OCI-M2 (cell line): ENCODE data around the gene FOXN1.
"Not testable (repeated sequence)": the region's sequence is repeated elsewhere in the genome, so short reads cannot be mapped to it uniquely, and the experiment has no call there.

ENCODE experiments used
- DNase-seq: peaks from one replicate; lab custom pipeline; 2025; ENCODE audit not compliant: unreplicated experiment; lab: John Stamatoyannopoulos, UW

Gene FOXN1

GRCh38 chr17:28505986-28506665 is at the start of gene FOXN1:
Gene FOXN1, plus strand, starts transcription at chr17:28506348. Its CDS starts 17,622 bp downstream, at chr17:28523970.
- no peak for DNase-seq

- no peak for DNase-seq
These were observed 48.3 kb upstream of the FOXN1 start for GRCh38 chr17:28457890-28458289.

- not testable (repeated sequence) for DNase-seq
These were observed 47.3 kb upstream of the FOXN1 start for GRCh38 chr17:28458881-28459280.

GRCh38 chr17:28460901-28461300 is 45.2 kb upstream of the FOXN1 start:
- DNase-seq, result no peak

- no peak for DNase-seq
These were observed 40.1 kb upstream of the FOXN1 start for GRCh38 chr17:28466001-28466400.

GRCh38 chr17:28466521-28467048 is 39.6 kb upstream of the FOXN1 start:
- no peak for DNase-seq

- DNase-seq, result no peak
These were observed 38.6 kb upstream of the FOXN1 start for GRCh38 chr17:28467456-28468025.

GRCh38 chr17:28468033-28468735 is 38.0 kb upstream of the FOXN1 start:
- not testable (repeated sequence) for DNase-seq

GRCh38 chr17:28468781-28469180 is 37.4 kb upstream of the FOXN1 start:
- no peak for DNase-seq

GRCh38 chr17:28469376-28469775 is 36.8 kb upstream of the FOXN1 start:
- no peak for DNase-seq

GRCh38 chr17:28470266-28470913 is 35.8 kb upstream of the FOXN1 start:
- DNase-seq, result no peak

- no peak for DNase-seq
These were observed 35.2 kb upstream of the FOXN1 start for GRCh38 chr17:28470914-28471366.

GRCh38 chr17:28471531-28472342 is 34.4 kb upstream of the FOXN1 start:
- DNase-seq, result no peak

GRCh38 chr17:28472871-28473497 is 33.2 kb upstream of the FOXN1 start:
- no peak for DNase-seq

- no peak for DNase-seq
These were observed 32.6 kb upstream of the FOXN1 start, which contains the start of gene SLC13A2 for GRCh38 chr17:28473542-28473941. Gene SLC13A2, plus strand, starts transcription at chr17:28473644. Its CDS starts 69 bp downstream, at chr17:28473713.

- no peak for DNase-seq
These were observed 32.0 kb upstream of the FOXN1 start for GRCh38 chr17:28474111-28474531.

GRCh38 chr17:28475151-28475900 is 30.8 kb upstream of the FOXN1 start:
- no peak for DNase-seq

GRCh38 chr17:28476076-28476865 is 29.9 kb upstream of the FOXN1 start:
- DNase-seq, result no peak
